Stimulated activated CD8-positive, alpha-beta memory T cell treated with anti-CD3 and anti-CD28 coated beads, Interleukin-4, amount 100 ng/mL, for 48 hours (primary cell): ENCODE results near the gene ESPN.

Experiments
- DNase-seq: peaks from one replicate; pipeline ENCODE4 v3.0.0-alpha.2; 2020

ESPN gene

DNA sequence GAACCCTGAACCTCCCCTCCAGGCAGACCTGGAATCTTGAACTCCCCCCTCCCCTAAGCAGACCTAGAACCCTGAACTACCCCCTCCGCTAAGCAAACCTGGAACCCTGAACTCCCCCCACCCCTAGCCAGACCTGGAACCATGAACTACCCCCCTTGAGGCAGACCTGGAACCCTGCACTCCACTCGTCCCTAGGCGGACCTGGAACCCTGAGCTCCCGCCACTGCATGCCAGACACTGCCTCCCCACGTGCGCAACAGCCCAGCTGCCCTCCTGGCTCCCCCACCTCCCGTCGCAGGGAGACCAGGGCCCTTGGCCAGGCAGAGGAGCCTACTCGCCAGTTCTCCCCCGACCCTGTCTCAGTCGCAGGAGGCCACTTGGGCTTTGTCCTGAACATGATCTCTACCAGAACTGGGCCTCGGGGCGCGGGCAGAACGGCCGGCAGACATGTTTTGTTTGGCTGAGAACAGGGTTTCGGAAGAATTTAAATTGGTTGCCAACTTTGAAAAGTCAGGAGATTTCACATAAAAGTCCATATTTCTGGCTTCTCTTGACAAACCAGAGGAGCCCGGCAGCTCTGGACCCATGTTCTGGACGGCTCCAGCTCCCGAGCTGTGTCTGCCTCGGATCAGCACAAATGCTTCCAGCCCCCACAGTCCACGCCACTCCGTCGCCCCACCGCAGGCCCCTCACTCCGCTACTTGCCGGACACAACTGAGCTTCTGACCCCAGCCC lies 76.1 kb downstream of the ESPN start:
- no peak for DNase-seq

DNA sequence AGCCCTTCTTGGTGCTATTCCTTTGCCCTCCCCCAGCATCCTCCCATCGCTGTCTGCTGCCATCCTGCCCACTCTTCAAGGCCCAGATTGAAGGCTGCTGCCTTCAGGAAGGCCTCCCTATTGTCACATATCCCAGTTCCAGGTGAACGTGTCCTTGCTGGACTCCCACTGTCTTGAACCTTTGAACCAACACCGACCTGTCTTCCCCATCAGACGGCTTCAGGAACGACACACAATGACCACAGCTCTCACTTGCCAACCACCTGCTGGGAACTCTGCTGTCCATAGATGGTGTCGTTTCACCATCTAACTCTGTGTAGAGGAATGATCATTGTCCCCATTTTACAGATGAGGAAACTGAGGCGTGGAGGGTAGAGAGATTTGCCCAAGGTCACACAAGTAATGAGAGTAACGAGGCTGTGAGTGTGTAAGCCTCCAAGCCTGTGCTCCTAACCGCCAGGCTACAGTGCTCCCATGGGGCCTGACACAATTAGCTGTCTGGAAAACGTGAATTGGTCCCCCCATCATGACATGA lies 76.8 kb downstream of the ESPN start:
- DNase-seq = no peak

GRCh38 chr1:6502000-6502891 lies 77.7 kb downstream of the ESPN start:
- no peak for DNase-seq

GRCh38 chr1:6503884-6504602 lies 79.5 kb downstream of the ESPN start:
- DNase-seq = no peak

DNA sequence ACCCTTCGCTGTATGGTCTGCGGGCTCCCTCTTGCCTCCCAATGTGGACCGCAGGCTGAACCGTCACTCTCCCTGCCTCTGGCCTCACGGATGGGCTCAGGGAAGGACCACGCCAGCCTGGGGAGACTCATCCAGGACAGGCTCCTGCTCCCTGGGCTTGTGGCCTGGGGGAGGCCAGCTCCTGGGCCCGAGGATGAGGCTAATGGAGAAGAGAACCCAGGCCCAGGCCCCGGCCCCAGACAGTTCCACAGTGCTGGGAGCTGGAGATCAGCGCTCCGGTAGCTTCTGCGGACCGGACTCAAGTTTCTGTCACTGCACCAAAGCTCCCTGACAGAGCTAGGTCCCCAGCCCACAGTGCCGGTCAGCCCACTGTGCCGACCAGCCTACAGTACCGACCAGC lies 80.3 kb downstream of the ESPN start:
- DNase-seq = no peak

DNA sequence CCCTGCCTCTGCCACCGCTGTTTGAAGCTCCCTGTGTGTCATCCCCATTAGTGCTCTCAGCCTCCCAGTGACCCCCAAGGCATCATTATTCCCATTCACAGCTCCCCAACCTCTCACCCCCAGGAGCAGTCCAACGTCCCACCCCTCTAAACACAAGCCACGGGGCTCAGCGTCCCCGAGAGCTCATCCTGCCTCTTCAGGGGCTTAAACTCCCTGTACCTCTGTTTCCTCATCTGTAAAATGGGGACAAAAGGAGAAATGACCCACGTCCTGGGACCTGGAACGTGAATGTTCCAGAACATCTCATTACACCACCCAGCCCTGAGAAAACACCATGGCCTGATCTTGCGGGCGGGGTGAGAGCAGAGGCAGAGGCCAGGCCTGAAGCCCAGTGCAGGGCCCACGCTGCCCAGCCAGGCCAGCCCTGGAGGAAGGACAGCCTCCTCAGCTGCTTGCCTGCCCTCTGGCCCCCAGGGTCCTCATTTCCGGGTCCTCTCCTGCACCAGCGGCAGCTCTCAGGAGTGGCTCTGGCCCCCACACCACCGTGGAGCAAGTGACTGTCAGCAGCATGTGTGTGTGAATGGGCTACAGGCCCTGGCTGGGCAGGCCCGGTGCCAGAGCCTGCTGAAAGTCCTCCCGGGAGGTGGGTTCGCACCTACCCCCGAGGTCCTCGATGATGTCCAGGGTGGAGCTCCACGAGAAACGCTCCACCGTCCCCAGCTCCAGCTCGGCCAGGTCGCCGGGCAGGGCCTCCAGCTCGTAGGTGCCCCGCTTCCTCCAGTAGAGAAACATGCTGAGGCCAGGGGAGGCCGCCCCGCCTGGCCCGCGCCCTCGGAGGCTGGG lies 81.0 kb downstream of the ESPN start:
- no peak for DNase-seq

DNA sequence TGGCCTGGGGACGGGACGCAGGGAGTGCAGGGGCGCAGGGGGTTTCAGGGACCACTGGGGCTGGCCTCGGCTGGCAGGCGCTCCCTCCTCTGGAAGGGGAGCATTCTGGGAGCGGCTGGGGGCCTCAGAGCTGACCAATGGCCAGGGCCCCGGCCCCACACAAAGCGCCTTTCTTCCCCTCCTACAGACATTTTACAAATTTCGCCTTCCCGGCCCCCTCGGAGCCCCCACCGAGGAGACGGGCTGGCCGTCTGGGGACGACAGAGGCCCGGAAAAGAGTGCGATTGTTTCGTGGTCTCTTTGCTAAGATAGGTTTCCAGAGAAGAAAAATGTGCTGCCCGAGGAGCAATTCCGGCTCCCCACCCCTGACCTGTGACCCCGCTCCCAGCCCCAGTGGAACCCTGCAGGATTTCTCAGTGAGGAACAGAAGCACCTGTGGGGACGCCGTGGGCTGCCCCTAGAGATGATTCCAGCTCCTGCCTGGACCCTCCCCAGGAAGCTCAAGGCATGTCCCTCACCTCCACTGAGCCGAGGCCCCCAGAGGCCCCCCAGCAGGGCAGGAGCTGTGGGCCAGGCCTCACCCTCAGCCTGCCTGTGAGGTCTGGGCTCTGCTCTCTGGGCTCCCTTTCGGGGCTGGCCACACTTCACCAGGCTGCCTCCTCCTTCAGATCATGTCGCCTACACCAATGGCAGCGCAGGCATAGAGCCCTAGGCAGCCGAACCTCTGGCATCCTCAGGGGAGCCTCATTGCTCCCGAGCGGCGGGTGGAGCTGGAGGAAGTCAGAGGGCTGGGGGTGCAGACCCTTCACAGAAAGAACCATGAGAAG lies 81.8 kb downstream of the ESPN start:
- DNase-seq = no peak

DNA sequence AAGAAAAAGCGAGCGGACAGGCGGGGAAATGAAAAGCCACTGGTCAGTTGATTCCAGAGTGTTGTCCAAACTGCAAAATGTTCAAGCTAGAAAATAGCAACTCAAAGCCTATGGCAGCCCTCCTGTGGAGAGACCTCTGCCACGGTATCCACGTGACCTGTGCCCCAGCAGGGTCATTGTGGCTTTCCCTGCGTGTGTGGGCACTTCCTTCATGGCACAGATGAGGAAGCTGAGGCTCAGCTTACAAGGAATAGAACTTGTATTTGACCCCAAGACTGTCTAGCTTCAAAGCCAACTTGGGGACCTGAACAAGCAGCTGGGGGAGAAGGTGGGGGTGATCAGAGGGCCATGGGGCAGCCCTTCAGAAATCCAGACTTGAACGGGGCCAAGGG lies 82.5 kb downstream of the ESPN start:
- no peak for DNase-seq

- no peak for DNase-seq
These were observed 82.9 kb downstream of the ESPN start for GRCh38 chr1:6507461-6507911.

DNA sequence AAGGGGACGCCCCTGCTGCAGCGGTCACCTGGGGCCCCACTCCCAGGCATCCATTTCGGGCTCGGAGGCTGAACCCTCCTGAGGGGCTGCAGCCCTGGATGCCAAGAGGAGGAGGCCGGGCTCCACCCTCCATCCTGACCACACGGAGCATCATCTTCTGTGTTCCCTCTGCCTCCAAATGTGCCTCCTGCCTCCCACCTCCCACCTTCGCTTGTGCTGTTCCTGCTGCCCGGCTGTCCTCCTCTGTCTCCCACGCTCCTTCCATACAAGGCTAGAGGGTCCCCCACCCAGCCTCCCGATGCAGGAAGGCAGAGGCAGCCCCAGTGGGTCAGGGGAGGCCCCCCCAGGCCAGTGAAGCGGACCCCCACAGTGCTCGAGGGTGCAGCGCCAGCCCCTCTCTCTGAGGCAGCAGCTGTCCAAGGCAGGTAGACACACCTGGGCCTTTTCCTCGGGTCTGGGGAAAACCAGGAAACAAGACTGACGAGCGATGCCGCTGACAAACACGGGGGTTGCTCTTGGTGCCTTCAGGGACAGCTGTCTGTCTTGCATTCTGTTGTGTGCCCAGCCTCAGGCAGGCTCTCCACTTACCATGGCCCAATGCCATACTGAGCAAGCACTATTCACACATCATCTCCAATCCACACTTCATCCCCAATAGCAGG lies 83.7 kb downstream of the ESPN start:
- no peak for DNase-seq

GRCh38 chr1:6508816-6509189 lies 84.2 kb downstream of the ESPN start:
- no peak for DNase-seq

- no peak for DNase-seq
These were observed 84.8 kb downstream of the ESPN start for GRCh38 chr1:6509220-6509918.

DNA sequence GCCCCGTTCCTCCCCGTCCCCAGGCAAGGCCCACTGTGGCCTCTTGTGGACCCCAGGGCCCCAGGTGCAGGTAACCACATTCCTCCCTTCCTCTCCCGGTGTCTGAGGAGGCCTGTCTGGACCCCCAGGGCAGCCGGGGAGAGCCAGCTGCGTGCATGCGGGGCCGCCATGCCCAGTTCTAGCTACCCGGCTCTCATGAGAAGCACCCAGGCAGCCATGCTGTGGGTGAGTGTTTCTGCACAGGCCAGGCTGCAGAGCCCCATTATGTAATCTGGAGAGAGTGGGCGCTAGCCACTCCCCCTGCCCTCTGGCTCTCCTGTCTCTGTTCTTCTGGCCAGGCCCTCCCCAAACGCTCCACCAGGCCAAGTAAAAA lies 85.3 kb downstream of the ESPN start:
- DNase-seq = no peak

DNA sequence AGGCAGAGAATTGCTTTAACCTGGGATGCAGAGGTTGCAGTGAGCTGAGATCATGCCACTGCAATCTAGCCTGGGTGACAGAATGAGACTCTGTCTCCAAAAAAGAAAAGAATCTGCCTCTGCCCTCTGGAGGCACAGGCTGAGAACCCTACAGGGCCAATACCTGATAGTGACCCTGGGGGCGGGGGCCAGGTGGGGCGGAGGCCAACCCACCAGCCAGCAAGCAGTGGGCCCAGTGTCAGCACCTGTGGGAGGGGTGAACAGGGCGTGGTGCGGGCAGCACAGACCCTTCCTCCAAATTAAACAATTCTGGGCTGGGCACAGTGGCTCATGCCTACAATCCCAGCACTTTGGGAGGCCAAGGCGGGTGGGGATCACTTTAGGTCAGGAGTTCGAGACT lies 85.9 kb downstream of the ESPN start:
- DNase-seq = no peak
